Common myeloid progenitor, CD34-positive (primary cell): ENCODE data around the gene MYPN.
A peak's percentile ranks its signal among the peaks of the same experiment; 100 is the strongest.

Source experiments
- CTCF ChIA-PET: fragments of 350-600 bp; sonication (Branson Sonifier 250); formaldehyde crosslinking; loops from one replicate; lab custom pipeline; 2021; ENCODE audit warnings: antibody characterized with exemption; lab: Charles Lee
- POLR2A ChIA-PET: fragments of 350-600 bp; sonication (Branson Sonifier 250); formaldehyde crosslinking; loops from one replicate; lab custom pipeline; 2021; ENCODE audit warnings: antibody characterized with exemption; lab: Charles Lee
- DNase-seq, 3 donors: peaks; one replicate each; pipeline versions ENCODE4 v3.0.0 to v3.0.0-alpha.2; 2013
- H3K27ac ChIP-seq, 2 experiments: 1 replicate in 1 of 2; 2 replicates in 1 of 2; pipeline ENCODE4 v1.7.0; 2013; ENCODE audit warnings: inconsistent platforms in 2 of 2, low read length in 2 of 2, mild to moderate bottlenecking in 2 of 2, low read depth in 1 of 2, moderate library complexity in 1 of 2; ENCODE audit not compliant: severe bottlenecking in 2 of 2, insufficient read depth in 1 of 2, poor library complexity in 1 of 2
- H3K27me3 ChIP-seq, 5 experiments: replicated peaks in 2 of 5; 1 replicate in 3 of 5; 2 replicates in 2 of 5; pipeline versions ENCODE4 v1.6.1 to v1.7.0; 2013; ENCODE audit warnings: low read length in 4 of 5, mild to moderate bottlenecking in 2 of 5, moderate library complexity in 2 of 5, inconsistent platforms in 1 of 5; ENCODE audit not compliant: insufficient read depth in 5 of 5, control insufficient read depth in 4 of 5
- H3K36me3 ChIP-seq, 4 experiments: 1 replicate in 2 of 4; 2 replicates in 2 of 4; pipeline versions ENCODE4 v1.6.1 to v1.7.0; 2013; ENCODE audit warnings: low read length in 3 of 4, control low read depth in 1 of 4, mild to moderate bottlenecking in 1 of 4; ENCODE audit not compliant: control insufficient read depth in 4 of 4, insufficient read depth in 4 of 4
- H3K4me1 ChIP-seq, 4 experiments: 1 replicate in 3 of 4; 2 replicates in 1 of 4; pipeline versions ENCODE4 v1.6.1 to v1.7.1; 2013; ENCODE audit warnings: low read length in 3 of 4, mild to moderate bottlenecking in 3 of 4, control low read depth in 1 of 4, inconsistent platforms in 1 of 4, moderate library complexity in 1 of 4; ENCODE audit not compliant: control insufficient read depth in 4 of 4, insufficient read depth in 4 of 4; ENCODE audit errors: control extremely low read depth in 1 of 4
- H3K4me3 ChIP-seq, 7 experiments: 1 replicate in 4 of 7; 2 replicates in 3 of 7; pipeline versions ENCODE4 v1.5.1 to v1.7.0; 2013; ENCODE audit warnings: mild to moderate bottlenecking in 7 of 7, low read length in 6 of 7, moderate library complexity in 6 of 7, inconsistent platforms in 2 of 7, low read depth in 2 of 7, control low read depth in 1 of 7; ENCODE audit not compliant: insufficient read depth in 4 of 7, control insufficient read depth in 1 of 7; ENCODE audit errors: extremely low read depth in 1 of 7
- H3K9me3 ChIP-seq, 5 experiments: 1 replicate in 4 of 5; 2 replicates in 1 of 5; pipeline versions ENCODE4 v1.6.1 to v1.7.1; 2013; ENCODE audit warnings: low read length in 4 of 5, mild to moderate bottlenecking in 2 of 5, inconsistent platforms in 1 of 5, low read depth in 1 of 5, moderate library complexity in 1 of 5; ENCODE audit not compliant: control insufficient read depth in 4 of 5, insufficient read depth in 2 of 5; ENCODE audit errors: control extremely low read depth in 1 of 5
- WGBS: methylation state at CpG from one replicate; pipeline ENCODE4 v1.1.5; 2013; ENCODE audit not compliant: insufficient coverage; 5-methylcytosine and 5-hydroxymethylcytosine counted together

MYPN gene

DNA sequence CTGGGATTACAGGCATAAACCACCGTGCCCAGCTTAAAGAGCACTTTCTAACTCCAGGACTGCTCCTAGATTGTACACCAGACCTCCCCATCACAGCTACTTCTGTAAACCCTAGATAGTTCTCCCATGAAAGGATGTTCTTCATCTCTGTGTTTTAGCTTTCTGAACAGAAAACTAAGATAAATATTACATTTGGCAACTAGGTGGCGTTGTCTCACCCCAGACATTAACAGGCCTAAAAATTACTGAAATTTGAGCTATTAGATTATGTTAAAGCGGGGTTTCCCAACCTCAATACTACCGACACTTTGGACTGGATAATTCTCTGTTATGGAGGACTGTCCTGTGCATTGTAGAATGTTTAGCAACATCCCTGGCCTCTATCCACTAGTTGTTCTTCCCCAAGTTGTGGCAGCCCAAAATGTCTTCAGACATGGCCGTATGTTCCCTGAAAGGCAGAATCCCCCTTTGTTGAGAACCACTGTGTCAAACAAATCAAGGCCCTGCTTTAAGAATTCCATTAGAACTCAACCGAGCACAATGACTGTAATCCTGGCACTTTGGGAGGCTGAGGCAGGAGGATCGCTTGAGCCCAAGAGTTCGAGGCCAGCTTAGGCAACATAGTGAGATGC lies 103.5 kb downstream of the MYPN start:
- ChIA-PET CTCF (interaction anchor here (0.5 to 6.6 kb wide), 19 partner anchors 11 to 684 kb away, joined by 3 to 51 read pairs (median 4); partner anchors contain the start of genes HNRNPH3 and PBLD), POLR2A (no interaction called here)
- Histone ChIP-seq H3K4me3 (no peak overlapping the region), H3K9me3 (no peaks in the 10 kb centered on the region), H3K27ac (no peak overlapping the region), H3K4me1 (no peaks in the 10 kb centered on the region), H3K27me3 (no peaks in the 10 kb centered on the region), H3K36me3 (no peaks in the 10 kb centered on the region)
- DNase-seq, result peak; percentile 30 to 61 (median 45)
- WGBS, result 100% methylated on average over 4 of the region's 8 CpGs

DNA sequence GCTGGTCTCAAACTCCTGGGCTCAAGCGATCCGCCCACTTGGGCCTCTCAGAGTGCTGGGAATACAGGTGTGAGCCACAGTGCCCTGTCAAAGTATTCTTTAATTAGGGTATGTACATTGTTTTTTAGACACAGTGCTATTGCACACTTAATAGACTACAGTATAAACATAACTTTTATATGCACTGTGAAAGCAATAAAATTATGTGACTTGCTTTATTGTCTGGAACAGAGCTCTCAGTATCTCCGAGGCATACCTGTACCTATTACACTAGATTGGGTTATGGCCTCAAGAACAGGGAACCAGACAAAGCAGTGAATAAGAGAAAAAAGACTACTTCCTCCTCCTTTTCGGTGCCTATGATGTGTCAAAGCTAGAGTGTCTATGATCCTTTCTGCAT lies 109.5 kb downstream of the MYPN start:
- H3K27me3 ChIP-seq, result no peaks in the 10 kb centered on the region
- no peaks in the 10 kb centered on the region for H3K36me3 ChIP-seq
- no peak overlapping the region for H3K27ac ChIP-seq
- ChIA-PET CTCF (no interaction called here), POLR2A (no interaction called here)
- no peaks in the 10 kb centered on the region for H3K4me1 ChIP-seq
- H3K9me3 ChIP-seq, result no peaks in the 10 kb centered on the region
- no peak for DNase-seq
- whole genome bisulfite sequencing, result 75% methylated on average over 4 of the region's 4 CpGs
- no peak overlapping the region for H3K4me3 ChIP-seq

DNA sequence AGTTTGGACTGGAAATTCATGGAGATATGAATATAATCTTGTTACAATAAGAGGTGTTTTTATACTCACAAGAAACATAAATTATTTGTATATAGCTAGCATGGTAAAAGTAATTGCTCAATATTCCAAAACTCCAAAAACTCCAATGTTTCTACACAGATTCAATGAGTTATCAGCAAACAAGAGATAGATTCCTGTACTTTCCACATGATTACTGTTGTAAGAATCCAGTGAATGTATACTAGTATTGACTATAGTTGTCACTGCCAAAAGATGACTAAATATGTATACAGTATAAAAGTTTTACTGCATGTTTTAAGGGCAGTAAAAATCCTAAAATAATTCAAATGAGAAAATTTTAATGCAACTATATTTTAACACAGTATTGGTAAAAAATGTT lies 111.9 kb downstream of the MYPN start:
- POLR2A ChIA-PET, result no interaction called here
- H3K4me3 ChIP-seq, result no peak overlapping the region
- CTCF ChIA-PET, result no interaction called here
- H3K27ac ChIP-seq, result no peak overlapping the region
- H3K36me3 ChIP-seq, result no peaks in the 10 kb centered on the region
- H3K27me3 ChIP-seq, result no peaks in the 10 kb centered on the region
- DNase-seq, result no peak
- no peaks in the 10 kb centered on the region for H3K4me1 ChIP-seq
- H3K9me3 ChIP-seq, result no peaks in the 10 kb centered on the region

DNA sequence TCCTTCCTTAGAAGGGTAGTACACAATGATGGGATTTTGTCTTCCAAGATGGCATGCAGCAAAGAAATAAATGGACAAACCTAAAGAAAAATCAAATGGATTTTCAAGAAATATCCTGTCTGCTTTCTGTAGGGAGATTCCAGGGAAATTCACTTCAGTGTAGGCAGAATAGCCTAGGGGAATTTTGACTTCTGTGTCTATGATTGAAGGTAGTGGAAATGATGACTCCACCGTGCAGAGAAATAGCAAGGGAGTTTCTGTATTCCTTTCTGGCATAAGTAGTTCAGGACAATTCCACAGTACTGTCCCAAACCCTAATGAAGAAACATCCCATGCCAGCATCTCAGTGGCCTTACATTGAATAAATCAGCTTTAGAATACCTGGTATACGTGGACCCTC lies 113.1 kb downstream of the MYPN start:
- Histone ChIP-seq H3K9me3 (no peaks in the 10 kb centered on the region), H3K27me3 (no peaks in the 10 kb centered on the region), H3K27ac (no peak overlapping the region), H3K36me3 (no peaks in the 10 kb centered on the region), H3K4me3 (no peak overlapping the region), H3K4me1 (no peaks in the 10 kb centered on the region)
- ChIA-PET CTCF (interaction anchor here (2.6 kb wide), 1 partner anchor 10 kb away, joined by 8 read pairs; no protein-coding TSS in a partner anchor), POLR2A (no interaction called here)
- WGBS, result 100% methylated on average over 1 of the region's 2 CpGs
- no peak for DNase-seq

DNA sequence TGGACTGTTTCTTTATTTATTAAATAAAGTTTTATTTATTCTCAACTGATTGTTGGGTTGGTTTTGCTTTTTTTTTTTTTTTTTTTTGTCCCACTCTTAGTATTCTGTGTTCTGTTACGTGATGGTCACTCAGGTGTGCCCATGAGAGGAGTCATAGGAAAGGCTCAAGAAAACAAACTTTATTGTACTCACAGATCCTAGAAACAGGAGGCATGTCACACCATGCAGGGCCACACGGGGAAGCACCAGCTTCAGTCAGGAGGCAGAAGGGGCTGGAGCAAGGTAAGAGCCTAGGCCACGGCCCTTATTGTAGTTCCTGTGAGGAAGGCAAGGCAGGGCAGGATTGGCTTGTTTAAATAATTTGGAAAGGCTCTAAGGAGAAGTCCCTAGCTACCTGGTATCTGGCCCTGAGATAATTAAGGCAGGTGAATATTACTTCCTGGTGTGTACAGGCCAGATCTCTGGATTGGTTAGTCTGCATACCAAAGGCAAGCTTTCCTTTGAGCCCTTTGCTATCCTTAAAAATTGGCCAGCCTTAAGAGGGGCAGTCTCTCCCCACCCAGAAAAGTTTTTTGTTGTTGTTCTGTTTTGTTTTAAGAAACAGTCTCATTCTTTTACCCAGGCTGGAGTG lies 114.4 kb downstream of the MYPN start:
- Histone ChIP-seq H3K36me3 (no peaks in the 10 kb centered on the region), H3K4me3 (no peak overlapping the region), H3K9me3 (no peaks in the 10 kb centered on the region), H3K27ac (no peak overlapping the region), H3K4me1 (no peaks in the 10 kb centered on the region), H3K27me3 (peaks cover 0 to 4% (median 0%) of the 10 kb centered on the region in 5 experiments)
- 90% methylated on average over 2 of the region's 3 CpGs for WGBS
- ChIA-PET CTCF (interaction anchor here (2.6 kb wide), 1 partner anchor 11 kb away, joined by 8 read pairs; no protein-coding TSS in a partner anchor), POLR2A (no interaction called here)
- peak in 2 of 3 donors; percentile 30 to 61 for DNase-seq

DNA sequence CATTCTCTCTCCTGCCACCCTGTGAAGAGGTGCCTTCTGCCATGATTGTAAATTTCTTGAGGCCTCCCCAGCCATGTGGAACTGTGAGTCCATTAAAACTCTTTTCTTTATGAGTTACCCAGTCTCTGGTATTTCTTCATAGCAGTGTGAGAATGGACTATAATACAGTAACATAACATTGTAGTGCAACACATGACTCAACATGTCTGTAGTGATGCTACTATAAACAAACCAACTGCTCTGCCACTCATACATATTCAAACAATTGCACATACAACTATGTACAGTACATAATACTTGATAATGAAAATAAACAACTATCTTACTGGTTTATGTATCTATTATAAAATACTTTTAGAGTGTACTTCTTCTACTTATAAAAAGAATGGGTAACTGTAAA lies 115.5 kb downstream of the MYPN start:
- Histone ChIP-seq H3K9me3 (no peaks in the 10 kb centered on the region), H3K27ac (no peak overlapping the region), H3K4me1 (no peaks in the 10 kb centered on the region), H3K4me3 (no peak overlapping the region), H3K27me3 (peaks cover 0 to 11% (median 3%) of the 10 kb centered on the region in 5 experiments), H3K36me3 (no peaks in the 10 kb centered on the region)
- DNase-seq, result no peak
- ChIA-PET CTCF (interaction anchor here (0.6 to 2.6 kb wide), 3 partner anchors 8 to 76 kb away, joined by 3 to 8 read pairs (median 5); no protein-coding TSS in a partner anchor), POLR2A (no interaction called here)

DNA sequence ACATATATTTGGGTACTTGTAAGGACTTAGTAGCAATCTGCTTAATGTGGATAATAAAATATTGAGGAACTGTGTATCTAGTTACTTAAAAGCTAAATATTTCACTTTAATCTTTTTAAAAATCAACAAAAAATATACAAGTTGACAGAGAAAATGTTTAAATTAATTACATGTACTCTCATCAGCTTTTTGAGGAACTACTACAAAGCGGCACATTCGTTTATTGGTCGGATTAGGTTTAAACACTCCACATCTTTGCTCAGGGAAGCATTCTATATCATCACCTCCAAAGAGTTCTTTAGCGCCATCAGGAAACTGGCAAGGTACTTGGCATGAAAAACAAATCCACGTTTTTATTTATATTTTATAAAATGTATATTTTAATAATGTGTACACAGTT lies 121.0 kb downstream of the MYPN start:
- no peaks in the 10 kb centered on the region for H3K36me3 ChIP-seq
- H3K27ac ChIP-seq, result no peak overlapping the region
- H3K9me3 ChIP-seq, result no peaks in the 10 kb centered on the region
- H3K4me1 ChIP-seq, result peaks cover 3 to 15% (median 13%) of the 10 kb centered on the region in 4 experiments
- WGBS, result no CpG with 5 or more reads among the region's 5 CpGs
- no peak overlapping the region for H3K4me3 ChIP-seq
- ChIA-PET CTCF (interaction anchor here (1.2 to 3.6 kb wide), 2 partner anchors 17 to 57 kb away, joined by 3 to 13 read pairs; no protein-coding TSS in a partner anchor), POLR2A (no interaction called here)
- DNase-seq, result no peak
- peaks cover 3 to 28% (median 7%) of the 10 kb centered on the region in 5 experiments for H3K27me3 ChIP-seq
